Measurements from ENCODE around the gene SEMA5B.

SEMA5B gene

DNA sequence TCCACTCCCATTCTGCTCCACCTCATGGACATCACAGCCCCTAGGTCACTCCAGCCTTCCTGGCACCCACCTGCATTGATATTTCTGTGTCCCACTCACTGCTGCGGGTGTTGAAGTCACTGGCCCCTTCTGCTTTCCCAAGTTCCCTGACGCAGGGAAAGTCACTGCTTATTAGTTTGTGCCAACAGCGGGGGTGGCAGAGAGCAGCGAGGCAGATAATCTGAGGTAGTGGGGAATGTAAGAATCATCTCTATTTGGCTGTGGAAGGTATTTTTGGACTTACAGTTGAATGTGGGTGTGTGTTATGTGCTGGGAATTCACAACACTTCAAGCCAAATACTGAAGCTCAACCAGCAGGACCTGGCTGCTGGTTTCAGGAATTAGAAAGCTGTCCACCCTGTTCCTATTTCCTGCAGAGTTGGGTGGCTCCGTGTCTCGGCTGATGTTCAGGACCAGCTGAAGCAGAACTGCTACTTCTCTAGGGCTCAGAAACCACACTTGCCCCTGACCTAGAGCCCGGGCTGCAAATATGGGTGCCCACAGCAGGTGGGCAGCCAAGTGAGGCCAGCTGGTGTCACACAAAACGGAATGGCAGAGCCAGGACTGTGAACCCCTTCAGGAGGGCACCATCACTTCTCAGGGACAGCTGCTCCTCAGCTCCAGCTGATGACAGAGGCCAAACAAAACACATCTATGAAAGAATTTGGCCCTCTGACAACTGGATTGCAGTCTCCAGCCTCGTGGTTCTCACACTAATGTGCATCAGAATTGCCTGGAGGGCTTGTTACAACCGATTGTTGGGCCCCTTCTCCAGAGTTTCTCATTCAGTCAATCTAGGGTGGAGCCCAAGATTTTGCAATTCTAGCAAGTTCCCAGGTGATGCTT, 57.7 kb downstream of the SEMA5B start:
- no peak for DNase-seq (ENCODE audit: low read depth)

DNA sequence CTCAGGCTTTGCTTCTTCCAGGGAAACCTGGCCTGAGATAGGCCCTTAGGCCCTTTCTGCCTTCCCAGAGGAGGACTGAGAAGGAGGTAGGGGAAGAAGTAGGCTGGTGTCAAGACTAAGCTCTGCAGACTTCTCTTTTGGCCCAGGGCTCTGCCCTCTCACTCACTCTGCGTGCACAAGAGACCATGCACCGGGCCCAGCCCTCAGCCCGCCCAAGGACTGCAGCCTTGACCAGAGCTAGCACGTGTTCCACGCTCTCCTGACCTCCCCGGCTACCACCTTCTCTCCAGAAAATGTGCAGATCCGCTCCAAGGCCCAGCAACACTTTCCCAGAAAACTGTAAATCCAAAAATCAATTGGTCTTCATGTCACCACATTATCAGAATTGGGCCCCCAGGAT, 59.8 kb downstream of the SEMA5B start:
- no peak for DNase-seq (ENCODE audit: low read depth)

DNA sequence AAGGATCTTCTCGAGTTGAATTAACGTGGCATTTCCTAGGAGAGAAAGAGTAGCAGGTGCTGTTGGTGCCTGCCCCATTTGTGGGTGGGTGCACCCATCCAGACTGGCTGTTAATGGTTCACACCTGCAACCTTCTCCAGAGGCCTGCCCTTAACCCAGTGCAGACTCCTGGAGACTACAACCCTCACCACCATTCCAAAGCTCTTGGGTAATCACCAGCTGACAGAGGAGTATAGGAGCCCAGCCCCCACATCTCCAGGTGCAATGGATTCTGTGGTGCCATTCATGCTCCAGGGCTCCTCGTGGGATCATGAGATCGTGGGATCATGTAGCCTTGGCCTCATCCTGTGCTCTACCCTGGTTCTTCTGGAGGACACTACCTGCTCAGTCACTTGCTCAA, 60.2 kb downstream of the SEMA5B start:
- no peak for DNase-seq (ENCODE audit: low read depth)

DNA sequence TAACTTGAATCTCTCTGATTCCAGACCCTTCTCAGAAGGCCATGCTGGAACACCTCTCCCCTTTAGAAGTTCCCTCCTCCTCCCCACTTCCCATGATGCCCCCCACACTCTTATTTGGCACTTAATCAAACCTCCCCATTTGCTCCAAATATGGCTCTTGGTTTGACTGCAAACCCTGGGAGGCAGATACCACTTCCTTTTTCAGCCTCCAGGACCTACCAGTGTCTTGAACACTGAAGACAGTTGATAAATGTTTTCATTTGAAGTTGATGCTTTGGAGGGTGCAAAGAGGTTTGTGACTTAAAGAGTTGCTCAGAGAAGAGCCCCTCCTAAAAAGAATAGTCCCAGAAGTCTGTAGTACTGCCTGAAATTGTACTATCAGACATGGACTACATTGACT, 61.5 kb downstream of the SEMA5B start:
- no peak for DNase-seq (ENCODE audit: low read depth)

DNA sequence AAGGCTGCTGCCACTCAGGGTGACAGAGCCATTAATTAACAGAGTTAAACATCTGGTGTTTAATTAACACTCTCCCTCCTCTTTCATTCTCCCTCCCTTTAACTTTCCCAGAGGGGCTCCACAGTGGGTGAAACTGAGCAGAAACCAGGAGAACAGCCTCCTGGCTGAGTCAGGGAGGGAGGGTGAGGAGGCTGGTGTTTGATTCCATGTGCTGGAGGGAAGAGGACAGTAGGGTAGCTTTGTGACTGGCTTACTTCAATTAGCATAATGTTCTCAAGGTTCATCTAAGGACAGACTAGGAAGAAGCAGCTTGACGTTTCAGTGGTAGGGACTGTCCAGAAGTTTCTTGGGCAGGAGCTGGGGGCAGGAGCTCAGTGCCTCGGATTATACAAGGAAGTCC, 62.8 kb downstream of the SEMA5B start:
- DNase-seq (ENCODE audit: low read depth), result no peak

DNA sequence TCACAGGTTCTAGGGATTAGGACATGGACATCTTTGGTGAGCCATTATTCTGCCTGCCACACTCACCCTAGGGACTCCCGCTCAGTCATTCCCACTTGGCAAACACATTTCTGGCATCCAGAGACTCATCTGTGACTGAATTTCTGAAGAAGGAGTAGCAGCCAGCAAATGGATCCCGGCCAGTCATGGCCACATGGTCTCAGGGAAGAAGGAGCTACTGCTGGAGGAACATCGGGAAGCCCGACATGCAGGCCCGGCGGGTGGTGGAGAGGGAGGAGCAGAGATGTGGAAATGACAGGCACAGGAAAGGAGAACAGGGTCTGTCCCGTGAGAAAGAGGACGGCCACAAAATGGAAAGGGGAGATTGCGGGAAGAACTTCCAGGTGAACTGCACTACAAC, 65.4 kb downstream of the SEMA5B start:
- no peak for DNase-seq (ENCODE audit: low read depth)

DNA sequence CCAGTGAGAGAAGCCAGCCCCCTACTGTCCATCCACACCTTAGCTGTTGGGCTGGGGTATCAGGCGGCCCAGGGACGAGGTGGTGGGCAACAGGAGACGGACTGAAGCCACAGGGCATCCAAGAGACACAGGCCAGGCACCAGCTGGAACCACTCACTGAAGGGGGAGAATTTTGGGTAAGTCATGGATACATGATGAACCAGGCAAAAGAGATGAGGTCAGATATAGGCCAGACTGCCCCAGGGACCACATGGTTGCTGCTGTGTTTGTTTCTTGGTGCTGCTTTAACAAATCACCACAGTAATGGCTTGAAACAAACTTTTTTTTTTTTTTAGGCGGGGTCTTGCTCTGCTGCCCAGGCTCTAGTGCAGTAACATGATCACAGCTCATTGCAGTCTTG, 66.4 kb downstream of the SEMA5B start:
- DNase-seq (ENCODE audit: low read depth), result no peak

DNA sequence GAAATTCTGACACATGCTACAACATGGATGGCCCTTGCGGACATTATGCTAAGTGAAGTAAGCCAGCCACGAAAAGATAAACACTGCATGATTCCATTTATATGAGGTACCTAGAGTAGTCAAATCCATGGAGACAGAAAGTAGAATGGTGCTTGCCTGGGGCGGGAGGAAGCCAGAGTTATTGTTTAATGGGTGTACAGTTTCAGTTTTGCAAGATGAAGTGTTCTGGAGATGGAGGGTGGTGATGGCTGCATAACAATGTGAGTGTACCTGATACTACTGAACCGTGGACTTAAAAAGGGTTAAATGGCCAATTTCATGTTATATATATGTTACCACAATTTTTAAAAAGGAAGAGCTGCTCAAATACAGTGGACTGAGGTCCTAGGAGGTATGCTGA, 66.9 kb downstream of the SEMA5B start:
- DNase-seq (ENCODE audit: low read depth), result no peak

DNA sequence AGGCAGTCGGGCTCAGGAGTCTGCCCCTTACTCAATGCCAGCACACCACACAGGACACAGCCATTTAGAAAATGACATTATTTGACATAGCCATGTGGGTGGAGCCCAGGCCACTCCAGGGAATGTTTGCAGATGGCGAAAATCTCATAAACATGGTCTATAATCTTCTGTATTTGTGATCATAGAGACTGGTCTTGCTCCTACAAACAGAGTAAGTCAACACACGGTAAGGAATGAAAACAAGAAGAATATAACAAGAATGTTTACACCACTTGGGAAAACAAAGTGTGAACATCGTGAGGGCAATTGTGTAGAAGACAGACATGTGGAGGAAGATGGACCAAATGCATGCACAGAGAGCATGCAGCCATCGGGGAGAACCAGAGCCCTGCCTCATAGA, 68.2 kb downstream of the SEMA5B start:
- no peak for DNase-seq (ENCODE audit: low read depth)

DNA sequence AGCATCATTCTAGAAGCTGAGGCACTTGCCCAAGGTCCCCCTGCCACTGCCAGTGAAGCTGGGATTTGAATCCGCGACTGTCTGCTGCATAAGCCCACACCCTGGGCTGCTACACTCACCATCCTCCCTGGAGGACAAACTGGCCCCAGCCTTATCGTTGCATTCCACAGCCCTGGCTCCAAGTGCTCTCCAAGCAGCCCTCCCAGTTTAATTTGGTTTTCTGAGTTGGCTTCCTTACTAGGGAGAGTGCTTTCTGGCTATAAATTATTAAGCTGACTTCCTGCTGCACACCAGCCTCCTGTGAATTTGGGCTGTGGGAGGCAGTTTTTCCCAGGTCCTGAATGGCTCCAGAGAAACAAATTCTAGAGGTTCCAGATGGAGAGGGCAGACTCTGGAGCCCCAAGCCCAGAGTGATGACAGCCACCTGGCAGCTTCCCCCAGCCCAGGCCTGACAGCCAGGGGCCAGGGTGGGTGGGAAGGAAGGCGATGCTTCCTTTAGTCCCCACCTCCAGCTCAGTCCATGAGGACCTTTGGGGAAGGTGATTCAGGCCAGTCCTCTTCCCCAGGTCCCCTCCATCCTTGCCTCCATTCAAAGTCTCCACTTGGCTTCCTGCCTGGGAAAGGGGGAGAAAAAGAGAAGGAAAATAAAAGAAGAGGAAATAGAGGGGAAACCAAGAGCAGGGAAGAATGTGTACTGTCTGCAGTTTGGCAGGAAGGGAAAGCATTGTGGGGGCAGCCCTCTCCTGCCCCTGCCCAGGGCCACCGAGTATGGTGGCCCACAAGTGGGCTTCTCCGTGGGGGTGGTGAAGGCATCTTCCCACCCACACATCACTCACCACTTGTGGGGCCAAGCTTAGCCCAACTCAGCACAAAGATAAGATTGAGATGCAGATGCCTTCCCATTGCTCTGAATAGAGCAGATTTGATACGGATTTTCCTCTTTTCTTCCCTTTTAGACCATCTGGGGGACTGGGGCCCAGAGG, 69.6 kb downstream of the SEMA5B start:
- DNase-seq (ENCODE audit: low read depth), result no peak

DNA sequence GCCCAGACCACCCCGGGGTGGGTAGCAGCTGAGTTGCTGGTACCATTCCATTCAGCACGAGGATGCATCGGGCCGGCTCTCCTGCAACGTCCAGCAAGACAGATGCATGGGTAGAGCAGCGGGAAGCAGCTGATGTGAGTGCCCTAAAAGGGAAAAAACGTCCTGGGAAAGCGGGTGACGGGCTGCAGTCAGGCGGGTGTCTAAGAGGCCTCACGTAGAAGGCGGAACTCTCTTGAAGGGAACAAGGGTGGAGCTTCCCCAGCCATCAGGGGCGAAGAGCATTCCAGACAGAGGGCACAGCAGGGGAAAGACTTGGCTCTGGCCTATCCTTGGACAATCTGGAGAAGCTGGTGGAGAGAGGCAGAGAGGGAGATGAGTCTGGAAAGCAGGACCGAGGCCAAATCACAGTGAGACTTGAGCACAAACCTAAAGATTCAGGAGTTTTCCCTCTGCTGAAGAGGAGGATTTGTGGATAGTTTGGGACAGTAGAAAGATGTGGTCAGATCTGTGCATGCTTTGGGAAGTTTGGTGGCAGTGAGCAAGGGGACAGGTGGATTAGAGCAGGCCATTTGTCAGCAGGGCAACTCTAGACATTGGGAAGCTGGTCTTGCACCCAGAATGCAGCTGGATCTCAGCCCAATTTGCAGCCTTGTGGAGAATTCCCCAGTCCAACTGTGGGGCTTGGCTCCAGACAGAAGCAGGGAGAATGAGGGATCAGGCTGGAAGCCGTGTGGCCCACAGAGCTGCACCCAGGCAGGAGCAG, 70.7 kb downstream of the SEMA5B start:
- DNase-seq (ENCODE audit: low read depth), result no peak

DNA sequence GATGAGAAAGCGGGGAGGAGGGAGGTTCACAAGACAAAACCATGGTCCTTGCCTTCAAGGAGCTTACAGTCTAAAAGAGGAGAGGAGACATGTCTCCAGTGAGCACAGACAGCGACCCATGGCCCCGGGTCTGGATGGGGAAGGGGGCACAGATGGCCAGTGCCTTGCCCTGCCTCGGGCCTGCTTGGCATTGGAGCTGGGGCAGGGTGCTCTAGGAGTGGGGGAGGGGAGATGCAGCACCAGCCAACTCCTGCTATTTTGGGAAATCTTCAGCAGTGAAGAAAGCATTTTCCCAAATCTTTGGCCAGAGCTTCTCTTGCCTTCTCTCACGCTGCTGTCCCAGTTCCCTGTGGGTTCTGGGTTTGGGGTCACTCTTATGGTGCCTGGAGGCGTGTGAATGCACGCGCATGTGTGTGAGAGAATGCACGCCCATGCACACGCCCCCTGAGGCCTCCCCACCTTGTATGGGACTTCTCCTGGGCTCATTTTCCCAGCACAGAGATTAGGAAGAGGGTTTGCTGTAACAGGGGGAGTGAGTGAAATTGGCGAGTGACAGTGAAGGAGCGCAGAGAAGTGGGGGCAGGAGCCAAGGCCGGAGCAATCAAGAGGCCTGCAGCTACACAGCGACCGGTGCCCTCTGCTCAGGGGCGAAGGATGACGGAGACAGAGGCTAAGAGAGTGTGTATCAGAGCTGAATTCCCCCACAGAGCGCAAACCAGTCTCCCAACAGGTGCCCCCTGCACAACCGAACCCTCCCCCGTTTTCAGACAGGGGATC, 71.5 kb downstream of the SEMA5B start:
- DNase-seq (ENCODE audit: low read depth), result no peak

DNA sequence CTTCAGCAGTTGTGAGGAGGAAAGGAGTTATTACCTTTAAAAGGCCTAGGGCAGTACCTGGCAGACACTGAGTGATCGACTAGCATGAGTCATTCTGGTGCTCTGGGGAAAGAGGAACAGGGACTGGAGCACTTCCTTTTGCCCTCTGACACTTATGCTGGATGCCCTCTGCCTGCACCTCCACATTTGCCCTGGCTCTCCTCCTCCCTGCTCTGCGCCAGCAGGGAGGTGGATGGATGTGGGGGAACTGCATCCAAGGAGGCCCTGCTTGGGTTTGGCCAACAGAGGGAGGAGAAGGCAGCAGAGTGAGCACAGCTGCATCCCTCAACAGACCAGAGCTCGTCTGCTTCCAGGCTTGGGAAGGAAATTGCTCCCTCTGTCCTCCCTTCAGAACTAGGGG, 75.0 kb downstream of the SEMA5B start:
- DNase-seq (ENCODE audit: low read depth), result no peak

DNA sequence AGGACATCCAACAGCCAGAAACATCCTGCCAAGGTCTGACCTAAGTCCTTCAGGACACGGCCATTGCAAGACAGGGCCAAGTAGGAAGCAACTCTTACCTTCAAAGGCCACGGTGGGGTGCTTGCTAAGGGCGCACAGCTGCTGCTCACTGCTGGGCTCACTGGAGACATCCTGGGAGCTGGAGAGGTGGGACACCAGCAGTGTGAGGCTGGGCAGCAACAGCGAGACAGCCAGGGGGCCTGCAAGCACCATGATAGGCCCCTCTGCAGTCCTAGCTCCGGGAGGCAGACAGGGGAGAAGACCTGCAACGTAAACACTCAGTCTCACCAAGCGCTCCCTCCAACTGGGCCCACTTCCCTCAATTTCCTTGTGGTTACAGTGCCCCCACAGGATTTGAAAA, 79.2 kb downstream of the SEMA5B start:
- DNase-seq (ENCODE audit: low read depth), result no peak

DNA sequence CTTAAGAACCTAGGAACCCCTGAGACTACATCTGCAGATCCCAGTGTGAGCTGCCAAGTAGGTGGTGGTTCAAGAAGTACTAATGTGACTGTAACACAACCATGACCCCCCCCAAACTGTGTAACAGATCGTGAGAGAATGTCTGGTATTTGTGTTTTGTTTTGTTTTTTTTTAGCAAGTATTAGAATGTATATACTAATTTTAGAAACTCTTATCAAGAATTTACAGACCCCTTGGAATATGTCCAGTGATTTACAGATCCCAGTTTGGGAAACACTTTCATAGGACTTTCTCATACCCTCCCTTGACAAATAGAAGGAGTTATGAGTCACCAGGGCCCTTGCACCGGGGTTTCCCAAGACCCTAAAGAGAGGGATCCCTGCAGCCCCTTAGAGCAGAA, 79.8 kb downstream of the SEMA5B start:
- DNase-seq (ENCODE audit: low read depth), result no peak

DNA sequence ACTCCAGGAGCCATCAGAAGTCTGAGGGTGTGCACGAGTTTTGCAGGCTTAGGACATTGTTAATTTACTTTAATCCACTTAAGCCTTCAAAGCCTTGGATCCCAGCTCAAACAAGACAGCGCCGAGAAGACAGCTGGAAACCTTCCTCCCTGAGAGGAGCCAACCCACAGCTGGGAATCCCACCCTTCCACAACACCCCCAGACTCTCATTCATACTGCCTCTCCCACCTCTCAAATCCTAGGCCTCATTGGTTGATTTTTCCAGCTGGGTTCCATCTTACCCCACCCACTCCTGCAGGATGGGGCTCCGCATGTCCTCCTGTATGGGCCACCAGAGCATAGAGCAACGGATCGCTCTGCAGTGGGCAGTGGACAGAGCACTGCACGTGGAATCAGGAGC, 80.4 kb downstream of the SEMA5B start:
- no peak for DNase-seq (ENCODE audit: low read depth)

DNA sequence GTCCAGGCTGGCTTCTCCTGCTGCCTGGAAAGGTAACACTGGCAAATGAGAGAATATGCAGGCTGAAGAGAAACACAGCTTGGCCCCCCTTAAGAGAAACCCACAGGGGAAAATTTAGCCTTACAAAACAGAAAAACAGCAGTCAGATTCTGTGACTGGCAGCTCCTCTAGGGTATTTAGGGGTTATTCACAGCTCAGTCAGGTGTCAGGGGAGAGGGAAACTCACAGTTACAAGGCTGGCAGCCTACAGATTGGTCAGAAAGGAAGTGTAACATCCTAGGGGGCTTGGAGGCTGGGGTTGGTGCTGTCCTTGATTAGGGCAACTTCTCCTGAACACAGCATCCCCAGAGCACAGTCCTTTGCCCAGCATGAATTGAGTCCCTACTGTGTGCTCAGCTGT, 81.4 kb downstream of the SEMA5B start:
- DNase-seq (ENCODE audit: low read depth), result no peak

DNA sequence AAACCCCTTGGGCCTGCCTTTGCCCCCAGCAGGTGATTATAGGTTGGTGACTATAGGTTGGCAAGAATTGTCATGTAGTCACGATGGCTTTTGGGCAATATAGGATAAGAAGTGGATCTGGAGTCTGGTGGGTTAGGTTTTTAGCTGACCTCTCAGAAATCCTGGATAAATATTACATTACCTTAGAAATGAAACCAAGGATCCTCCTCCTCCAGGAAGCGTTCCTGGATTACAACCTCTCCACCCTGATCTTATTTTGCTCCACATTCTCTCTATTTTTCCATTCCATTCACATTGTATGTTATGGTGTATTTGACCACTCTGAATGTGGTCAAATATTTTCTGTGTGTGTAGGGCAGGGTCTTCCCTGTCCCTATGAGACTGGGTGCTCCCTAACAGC, 82.3 kb downstream of the SEMA5B start:
- DNase-seq (ENCODE audit: low read depth), result no peak

DNA sequence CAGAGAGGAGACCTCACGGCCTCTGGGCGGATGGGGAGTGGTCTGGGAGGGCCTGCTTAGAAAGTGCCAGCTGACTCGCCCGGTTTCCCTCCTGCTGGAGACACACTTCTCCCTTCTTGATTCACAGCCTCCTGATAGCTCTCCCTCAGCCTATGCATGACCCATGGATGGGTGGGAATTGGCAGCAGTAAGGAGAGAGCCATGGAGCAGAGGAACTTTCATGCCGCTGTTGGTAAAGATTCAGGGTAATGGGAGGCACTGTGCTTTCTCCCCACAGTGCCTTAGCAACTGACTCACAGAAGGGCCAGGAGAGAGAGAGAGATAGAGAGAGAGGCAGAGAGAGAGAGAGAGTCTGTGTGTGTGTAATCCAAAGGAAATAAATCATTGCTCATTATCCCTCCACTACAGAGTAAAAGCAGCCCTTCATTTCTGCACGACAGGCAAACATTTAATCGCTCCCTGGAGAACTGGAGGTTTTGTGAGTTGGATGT, 82.8 kb downstream of the SEMA5B start:
- DNase-seq (ENCODE audit: low read depth), result no peak

DNA sequence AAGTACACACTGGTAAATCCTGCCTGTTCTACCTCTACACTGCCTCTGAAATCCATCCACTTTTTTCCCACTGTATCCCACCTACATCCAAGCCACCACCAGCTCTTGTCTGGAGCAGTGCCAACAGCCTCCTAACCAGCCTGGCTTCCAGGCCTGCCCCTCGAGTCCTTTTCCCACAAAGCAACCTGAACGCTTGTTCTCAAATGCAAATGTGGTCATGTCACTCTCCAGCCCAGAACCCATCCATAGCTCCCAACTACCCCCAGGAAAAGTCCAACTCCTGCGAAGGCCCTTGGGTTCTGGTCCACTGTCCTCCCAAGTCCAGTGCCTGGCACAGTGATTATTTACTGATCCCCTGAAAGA, 83.8 kb downstream of the SEMA5B start:
- DNase-seq (ENCODE audit: low read depth), result no peak
